HG02588 (cell line): ENCODE results near the gene P4HB.

Experiments
- ATAC-seq: cut with Tn5 transposase; IDR thresholded peaks from one replicate; pipeline ENCODE4 v1.9.1; 2021; ENCODE audit warnings: mild to moderate bottlenecking, moderate library complexity; ENCODE audit not compliant: unreplicated experiment

The P4HB gene

DNA sequence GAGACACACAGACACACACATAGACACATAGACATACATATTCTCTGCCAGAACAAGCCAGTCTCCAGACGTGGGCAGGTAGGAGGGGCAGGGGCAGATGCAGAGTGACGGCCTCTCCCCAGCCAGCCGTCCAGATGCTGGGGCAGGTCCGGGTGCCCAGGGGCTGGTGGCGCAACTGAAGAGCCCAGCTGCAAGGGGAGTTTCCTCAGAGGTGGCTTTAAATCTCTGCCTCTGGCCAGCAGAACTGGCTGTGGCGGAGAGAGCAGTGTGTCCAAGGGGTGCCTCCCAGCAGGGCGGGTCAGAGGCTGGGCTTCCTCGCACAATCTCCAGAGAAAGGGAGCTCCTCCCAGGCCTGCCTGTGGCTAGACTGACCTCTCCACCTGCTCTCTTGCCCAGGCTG, 65.8 kb downstream of the P4HB start:
- ATAC-seq, result no peak

- ATAC-seq, result no peak
Measured at GRCh38 chr17:81794074-81794476, 66.3 kb downstream of the P4HB start.
